GM12801 (cell line): Measurements from ENCODE around the gene POU2F1.

Experiments
- CTCF ChIP-seq: IDR thresholded peaks from one replicate; pipeline ENCODE4 v1.5.1; 2011; ENCODE audit warnings: control low read depth; ENCODE audit not compliant: insufficient read length; ENCODE audit errors: extremely low read depth

Gene POU2F1

GRCh38 chr1:167429612-167430011, 208.9 kb downstream of the POU2F1 start:
- no peak for TF ChIP-seq CTCF

GRCh38 chr1:167430134-167430848, 209.6 kb downstream of the POU2F1 start:
- TF ChIP-seq CTCF, result no peak

GRCh38 chr1:167430849-167431242, 210.2 kb downstream of the POU2F1 start:
- no peak for TF ChIP-seq CTCF

- no peak for TF ChIP-seq CTCF
Observed at GRCh38 chr1:167431261-167431908, 210.7 kb downstream of the POU2F1 start.

- TF ChIP-seq CTCF, result no peak
Observed at GRCh38 chr1:167431909-167432650, 211.4 kb downstream of the POU2F1 start.

- TF ChIP-seq CTCF, result no peak
Observed at GRCh38 chr1:167432780-167433179, 212.1 kb downstream of the POU2F1 start.

GRCh38 chr1:167433884-167434283, 213.2 kb downstream of the POU2F1 start:
- no peak for TF ChIP-seq CTCF
